Nephron progenitor cell (in vitro differentiated cells): ENCODE results near the gene AP1M2.
"Not testable (repeated sequence)": the region's sequence is repeated elsewhere in the genome, so short reads cannot be mapped to it uniquely, and the experiment has no call there.

Experiments
- DNase-seq: peaks from one replicate; pipeline ENCODE4 v3.0.0; 2021
- H3K27ac Mint-ChIP-seq: 2 replicates; pipeline ENCODE4 v1.8.0; 2021; ENCODE audit warnings: mild to moderate bottlenecking, moderate library complexity, mixed read lengths
- H3K27me3 Mint-ChIP-seq: 2 replicates; pipeline ENCODE4 v1.8.0; 2021; ENCODE audit warnings: mild to moderate bottlenecking, low read depth, mixed read lengths; ENCODE audit not compliant: poor library complexity
- H3K36me3 Mint-ChIP-seq: 2 replicates; pipeline ENCODE4 v1.8.0; 2021; ENCODE audit warnings: low read depth, mixed read lengths
- H3K4me1 Mint-ChIP-seq: 2 replicates; pipeline ENCODE4 v1.8.0; 2021; ENCODE audit warnings: mixed read lengths
- H3K4me3 Mint-ChIP-seq: 2 replicates; pipeline ENCODE4 v1.8.0; 2021; ENCODE audit warnings: mild to moderate bottlenecking, moderate library complexity, mixed read lengths
- H3K9me3 Mint-ChIP-seq: 2 replicates; pipeline ENCODE4 v1.8.0; 2021; ENCODE audit warnings: mild to moderate bottlenecking, moderate library complexity, mixed read lengths
- TF ChIP-seq, protein P1 (sequence below): fragments of 200-600 bp; sonication (generic); IDR thresholded peaks from 2 replicates; pipeline ENCODE4 v1.5.0; 2021; ENCODE audit warnings: antibody characterized with exemption

The AP1M2 gene

DNA sequence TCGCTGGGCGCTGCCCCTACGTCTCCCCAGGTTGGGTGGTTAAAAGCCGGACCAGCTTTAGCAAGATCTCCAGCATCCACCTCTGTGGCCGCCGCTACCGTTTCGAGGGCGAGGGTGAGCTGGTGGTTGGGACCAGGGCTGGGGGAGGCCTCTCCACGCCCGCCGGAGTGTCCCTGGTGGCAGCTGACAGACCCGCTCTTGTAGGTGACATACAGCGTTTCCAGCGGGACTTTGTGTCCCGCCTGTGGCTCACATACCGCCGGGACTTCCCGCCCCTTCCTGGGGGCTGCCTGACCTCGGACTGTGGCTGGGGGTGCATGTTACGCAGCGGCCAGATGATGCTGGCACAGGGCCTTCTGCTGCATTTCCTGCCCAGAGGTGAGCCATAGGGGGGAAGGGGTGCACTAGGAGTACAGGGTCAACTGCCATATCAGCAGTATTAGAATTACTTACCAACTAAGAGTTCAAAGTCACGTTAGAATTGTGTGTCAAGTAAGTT is 42.3 kb downstream of the AP1M2 start:
- TF ChIP-seq, protein P1, sequence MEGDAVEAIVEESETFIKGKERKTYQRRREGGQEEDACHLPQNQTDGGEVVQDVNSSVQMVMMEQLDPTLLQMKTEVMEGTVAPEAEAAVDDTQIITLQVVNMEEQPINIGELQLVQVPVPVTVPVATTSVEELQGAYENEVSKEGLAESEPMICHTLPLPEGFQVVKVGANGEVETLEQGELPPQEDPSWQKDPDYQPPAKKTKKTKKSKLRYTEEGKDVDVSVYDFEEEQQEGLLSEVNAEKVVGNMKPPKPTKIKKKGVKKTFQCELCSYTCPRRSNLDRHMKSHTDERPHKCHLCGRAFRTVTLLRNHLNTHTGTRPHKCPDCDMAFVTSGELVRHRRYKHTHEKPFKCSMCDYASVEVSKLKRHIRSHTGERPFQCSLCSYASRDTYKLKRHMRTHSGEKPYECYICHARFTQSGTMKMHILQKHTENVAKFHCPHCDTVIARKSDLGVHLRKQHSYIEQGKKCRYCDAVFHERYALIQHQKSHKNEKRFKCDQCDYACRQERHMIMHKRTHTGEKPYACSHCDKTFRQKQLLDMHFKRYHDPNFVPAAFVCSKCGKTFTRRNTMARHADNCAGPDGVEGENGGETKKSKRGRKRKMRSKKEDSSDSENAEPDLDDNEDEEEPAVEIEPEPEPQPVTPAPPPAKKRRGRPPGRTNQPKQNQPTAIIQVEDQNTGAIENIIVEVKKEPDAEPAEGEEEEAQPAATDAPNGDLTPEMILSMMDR: no peak
- peaks cover 22% of the 10 kb centered on the region for H3K36me3 Mint-ChIP-seq
- H3K27ac Mint-ChIP-seq: no peak overlapping the region
- peak overlapping the region; percentile 91 for H3K4me3 Mint-ChIP-seq
- no peaks in the 10 kb centered on the region for H3K9me3 Mint-ChIP-seq
- no peak for DNase-seq
- peaks cover 9% of the 10 kb centered on the region for H3K27me3 Mint-ChIP-seq
- peaks cover 5% of the 10 kb centered on the region for H3K4me1 Mint-ChIP-seq

DNA sequence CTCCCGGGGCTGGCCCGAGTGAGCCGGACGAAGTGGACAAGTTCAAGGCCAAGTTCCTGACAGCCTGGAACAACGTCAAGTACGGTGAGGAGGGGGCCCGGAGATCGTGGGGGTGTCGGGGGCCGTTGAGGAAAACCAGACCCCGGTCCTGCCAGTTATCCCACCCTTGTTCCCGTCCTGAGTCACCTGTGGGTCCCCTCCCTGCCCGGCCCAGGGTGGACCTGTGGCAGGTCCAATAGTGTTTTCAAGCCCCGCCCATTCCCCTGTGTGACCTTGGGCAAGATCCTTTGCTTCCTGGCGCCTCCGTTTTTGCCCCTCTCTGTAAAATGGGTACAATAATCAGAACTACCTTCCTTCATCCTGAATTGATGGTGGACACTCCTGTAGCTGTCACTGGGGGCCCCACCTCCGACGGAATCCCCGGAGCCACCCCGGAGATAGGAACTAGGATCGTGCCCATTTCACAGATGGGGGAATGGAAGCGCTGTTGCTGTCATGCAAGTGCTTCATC is 42.8 kb downstream of the AP1M2 start:
- Mint-ChIP-seq H3K9me3 (no peaks in the 10 kb centered on the region), H3K27ac (no peak overlapping the region), H3K4me1 (peaks cover 5% of the 10 kb centered on the region), H3K4me3 (peak overlapping the region; percentile 91), H3K36me3 (peaks cover 17% of the 10 kb centered on the region), H3K27me3 (peaks cover 9% of the 10 kb centered on the region)
- TF ChIP-seq, protein P1: no peak
- no peak for DNase-seq

DNA sequence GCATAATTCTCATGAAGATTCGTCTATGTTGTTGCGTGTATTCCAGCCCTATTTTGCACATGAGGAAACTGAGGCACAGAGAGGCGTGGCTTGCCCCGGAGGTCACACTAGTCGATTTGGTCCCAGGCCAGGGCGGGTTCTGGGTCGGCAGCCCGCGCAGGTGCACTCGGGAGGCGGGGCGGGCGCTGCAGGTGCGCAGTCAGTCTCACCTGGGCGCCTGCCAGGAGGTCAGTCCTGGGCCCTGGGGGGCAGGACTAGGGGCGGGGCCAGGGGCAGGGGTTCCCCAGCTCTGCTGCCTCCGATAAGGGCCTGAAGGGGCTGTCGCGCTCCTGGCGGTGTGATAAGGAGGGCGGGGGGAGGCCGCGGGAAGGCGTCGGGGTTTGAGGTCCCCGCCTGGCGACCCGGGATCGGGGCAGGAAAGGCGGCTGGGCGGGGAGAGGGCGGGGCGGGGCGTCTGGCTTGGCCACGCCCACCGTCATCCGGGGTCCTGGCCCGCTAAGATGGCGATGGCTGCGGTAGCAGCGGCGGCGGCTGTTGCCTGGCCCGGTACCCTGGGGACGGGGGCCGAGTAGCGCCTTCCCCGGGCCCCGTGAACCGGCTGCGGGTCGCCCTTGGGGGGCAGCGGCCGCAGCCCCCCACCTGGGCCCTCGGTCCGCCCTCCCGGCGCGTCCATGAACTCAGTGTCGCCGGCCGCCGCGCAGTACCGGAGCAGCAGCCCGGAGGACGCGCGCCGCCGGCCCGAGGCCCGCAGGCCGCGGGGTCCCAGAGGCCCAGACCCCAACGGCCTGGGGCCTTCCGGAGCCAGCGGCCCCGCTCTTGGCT is 43.5 kb downstream of the AP1M2 start, which contains the start of gene ATG4D:
Gene ATG4D, plus strand, starts transcription at position 485 of the 822 bp plus-strand sequence. Its CDS starts 187 bp downstream, at position 672.
- H3K36me3 Mint-ChIP-seq: peaks cover 10% of the 10 kb centered on the region
- no peaks in the 10 kb centered on the region for H3K9me3 Mint-ChIP-seq
- peaks cover 14% of the 10 kb centered on the region for H3K27me3 Mint-ChIP-seq
- no peak within 1 kb of the TSS for H3K27ac Mint-ChIP-seq
- H3K4me3 Mint-ChIP-seq: peak within 1 kb of the TSS; percentile 91
- H3K4me1 Mint-ChIP-seq: peaks cover 5% of the 10 kb centered on the region
- TF ChIP-seq, protein P1: no peak
- peak; percentile 91 for DNase-seq

DNA sequence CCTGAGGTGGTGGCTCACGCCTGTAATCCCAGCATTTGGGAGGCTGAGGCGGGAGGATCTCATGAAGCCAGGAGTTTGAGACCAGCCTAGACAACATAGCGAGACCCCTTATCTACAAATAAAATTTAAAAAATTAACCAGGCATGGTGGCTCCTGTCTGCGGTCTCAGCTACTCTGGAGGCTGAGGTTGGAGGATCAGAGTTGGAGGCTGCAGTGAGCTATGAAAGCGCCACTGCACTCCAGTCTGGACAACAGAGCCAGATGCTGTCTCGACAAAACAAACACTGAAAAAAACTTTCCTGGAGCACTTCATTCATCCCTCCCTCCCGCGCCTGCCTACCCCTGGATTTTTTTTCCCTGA is 44.1 kb downstream of the AP1M2 start:
- Mint-ChIP-seq H3K4me3 (peak overlapping the region; percentile 81), H3K9me3 (no peaks in the 10 kb centered on the region), H3K36me3 (peaks cover 4% of the 10 kb centered on the region), H3K27me3 (peaks cover 17% of the 10 kb centered on the region), H3K4me1 (peaks cover 5% of the 10 kb centered on the region), H3K27ac (no peak overlapping the region)
- DNase-seq: no peak
- TF ChIP-seq, protein P1: no peak

DNA sequence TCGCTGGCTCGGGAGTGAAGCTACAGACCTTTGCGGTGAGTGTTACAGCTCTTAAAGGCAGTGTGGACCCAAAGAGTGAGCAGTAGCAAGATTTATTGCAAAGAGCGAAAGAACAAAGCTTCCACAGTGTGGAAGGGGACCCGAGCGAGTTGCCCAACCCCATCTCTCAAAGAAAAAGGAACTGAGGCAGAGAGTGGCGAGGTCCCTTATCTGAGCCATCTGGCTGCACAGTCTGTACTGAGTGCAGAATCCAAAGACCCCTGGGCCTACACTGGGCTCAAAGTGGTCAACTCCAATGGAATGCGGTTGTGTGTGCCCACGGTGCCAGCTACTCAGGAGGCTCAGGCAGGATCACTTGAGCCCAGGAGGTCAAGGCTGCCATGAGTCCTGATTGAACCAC is 48.1 kb downstream of the AP1M2 start:
- peak overlapping the region; percentile 92 for H3K27ac Mint-ChIP-seq
- not testable (repeated sequence) for H3K9me3 Mint-ChIP-seq, H3K4me3 Mint-ChIP-seq, DNase-seq, H3K4me1 Mint-ChIP-seq, H3K36me3 Mint-ChIP-seq
- H3K27me3 Mint-ChIP-seq: peaks cover 34% of the 10 kb centered on the region

DNA sequence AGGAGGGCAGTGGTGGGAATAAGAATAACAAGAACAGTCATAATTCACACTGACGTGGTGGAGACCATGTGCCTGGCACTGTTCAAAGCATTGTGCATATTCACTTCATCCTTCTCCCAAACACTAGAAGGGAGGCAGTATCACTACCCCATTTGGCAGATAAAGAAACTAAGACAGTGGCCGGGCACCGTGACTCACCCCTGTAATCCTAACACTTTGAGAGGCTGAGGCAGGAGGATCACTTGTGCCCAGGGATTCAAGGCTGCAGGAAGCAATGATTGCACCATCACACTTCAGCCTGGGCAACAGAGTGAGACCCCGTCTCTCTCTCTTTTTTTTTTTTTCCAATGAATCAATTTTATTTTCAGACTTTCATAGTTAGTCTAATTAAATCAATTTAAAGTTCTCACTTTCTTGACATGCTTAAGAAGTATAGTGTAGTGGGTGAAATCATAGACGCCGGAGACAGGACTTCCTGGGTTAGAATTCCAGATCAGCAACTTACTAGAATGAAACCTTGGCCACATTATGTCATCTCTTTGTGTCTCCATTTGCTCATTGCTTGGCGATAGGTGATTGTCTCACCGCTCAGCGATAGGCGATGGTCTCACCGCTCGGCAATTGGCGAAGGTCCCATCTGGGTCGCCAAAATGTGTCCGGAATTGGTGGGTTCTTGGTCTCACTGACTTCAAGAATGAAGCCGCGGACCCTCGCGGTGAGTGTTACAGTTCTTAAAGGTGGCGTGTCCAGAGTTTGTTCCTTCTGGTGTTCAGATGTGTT is 48.7 kb downstream of the AP1M2 start:
- Mint-ChIP-seq H3K27me3 (peaks cover 34% of the 10 kb centered on the region), H3K4me3 (no peak overlapping the region), H3K27ac (peak overlapping the region; percentile 92), H3K9me3 (no peaks in the 10 kb centered on the region), H3K4me1 (peaks cover 4% of the 10 kb centered on the region), H3K36me3 (no peaks in the 10 kb centered on the region)
- DNase-seq: no peak
- TF ChIP-seq, protein P1: no peak
